CD4-positive, alpha-beta T cell treated with Interleukin-15 for 1 hour (primary cell): ENCODE measurements around the gene PUSL1.

Experiments used
- DNase-seq: peaks from one replicate; pipeline ENCODE4 v3.0.0-alpha.2; 2020

PUSL1 gene

GRCh38 chr1:1307923-1308755 lies at the start of gene PUSL1, which contains the start of gene ACAP3:
TSS of gene PUSL1 (plus strand) at chr1:1308597. CDS start at chr1:1308644, 47 bp downstream.
TSS of gene ACAP3 (minus strand) at chr1:1307930. CDS start at chr1:1307815, 115 bp downstream.
- DNase-seq, result peak; percentile 91

GRCh38 chr1:1259119-1259488 lies 49.3 kb upstream of the PUSL1 start:
- DNase-seq, result no peak

- DNase-seq, result no peak
Observed at GRCh38 chr1:1259540-1259939, 48.9 kb upstream of the PUSL1 start.

- DNase-seq, result no peak
Observed at GRCh38 chr1:1259951-1260600, 48.3 kb upstream of the PUSL1 start.

GRCh38 chr1:1260843-1261560 lies 47.4 kb upstream of the PUSL1 start:
- DNase-seq, result no peak

- no peak for DNase-seq
Observed at GRCh38 chr1:1262071-1262470, 46.3 kb upstream of the PUSL1 start.

GRCh38 chr1:1262758-1263157 lies 45.6 kb upstream of the PUSL1 start:
- no peak for DNase-seq

- no peak for DNase-seq
Observed at GRCh38 chr1:1264026-1264425, 44.4 kb upstream of the PUSL1 start.

GRCh38 chr1:1264868-1265272 lies 43.5 kb upstream of the PUSL1 start:
- no peak for DNase-seq

- DNase-seq, result no peak
Observed at GRCh38 chr1:1267488-1268283, 40.7 kb upstream of the PUSL1 start.

GRCh38 chr1:1268284-1268682 lies 40.1 kb upstream of the PUSL1 start:
- no peak for DNase-seq

- DNase-seq, result no peak
Observed at GRCh38 chr1:1270813-1271212, 37.6 kb upstream of the PUSL1 start.

- DNase-seq, result no peak
Observed at GRCh38 chr1:1272341-1273208, 35.8 kb upstream of the PUSL1 start.

- DNase-seq, result no peak
Observed at GRCh38 chr1:1273209-1273511, 35.2 kb upstream of the PUSL1 start.

GRCh38 chr1:1273512-1274298 lies 34.7 kb upstream of the PUSL1 start, which contains the start of gene UBE2J2:
TSS of gene UBE2J2 (minus strand) at chr1:1273854. CDS start at chr1:1267992, 5,862 bp downstream.
- peak; percentile 93 for DNase-seq

- DNase-seq, result no peak
Observed at GRCh38 chr1:1274299-1274930, 34.0 kb upstream of the PUSL1 start.

- no peak for DNase-seq
Observed at GRCh38 chr1:1274931-1275431, 33.4 kb upstream of the PUSL1 start.

GRCh38 chr1:1275836-1276235 lies 32.6 kb upstream of the PUSL1 start:
- DNase-seq, result no peak

- DNase-seq, result no peak
Observed at GRCh38 chr1:1278620-1279019, 29.8 kb upstream of the PUSL1 start.

- no peak for DNase-seq
Observed at GRCh38 chr1:1279028-1279427, 29.4 kb upstream of the PUSL1 start.
